Esophagus (tissue), 2 donors: ENCODE results near the gene LRPAP1. TPM values are rescaled to one million over a fixed set of nuclear protein-coding genes. Genes with fewer than 3 reads are reported as not detected.

Experiments
- H3K27ac ChIP-seq, 2 donors: one replicate each; pipeline ENCODE4 v1.5.1; 2013; ENCODE audit warnings: low read depth in 2 of 2, mild to moderate bottlenecking in 2 of 2, inconsistent platforms in 1 of 2, low read length in 1 of 2, moderate library complexity in 1 of 2
- H3K27me3 ChIP-seq, 2 donors: one replicate each; pipeline ENCODE4 v1.6.1; 2013; ENCODE audit warnings: low read length in 2 of 2, control low read depth in 1 of 2, mild to moderate bottlenecking in 1 of 2; ENCODE audit not compliant: insufficient read depth in 2 of 2, control insufficient read depth in 1 of 2
- H3K36me3 ChIP-seq, 2 donors: one replicate each; pipeline ENCODE4 v1.6.1; 2013; ENCODE audit warnings: low read length in 1 of 2; ENCODE audit not compliant: control insufficient read depth in 2 of 2, insufficient read depth in 2 of 2
- H3K4me1 ChIP-seq, 2 donors: one replicate each; pipeline ENCODE4 v1.6.1; 2013; ENCODE audit warnings: low read length in 1 of 2; ENCODE audit not compliant: control insufficient read depth in 2 of 2, insufficient read depth in 2 of 2
- H3K4me3 ChIP-seq, 2 donors: one replicate each; pipeline ENCODE4 v1.5.1; 2013; ENCODE audit warnings: low read length in 2 of 2, mild to moderate bottlenecking in 2 of 2, low read depth in 1 of 2, moderate library complexity in 1 of 2
- H3K9me3 ChIP-seq, 2 donors: one replicate each; pipeline ENCODE4 v1.6.1; 2013; ENCODE audit warnings: mild to moderate bottlenecking in 2 of 2, low read depth in 1 of 2, low read length in 1 of 2, moderate library complexity in 1 of 2; ENCODE audit not compliant: control insufficient read depth in 2 of 2, insufficient read depth in 1 of 2
- WGBS, 2 donors: extraction: QIAGEN DNeasy Blood & Tissue Kit; methylation state at CpG; one replicate each; pipeline ENCODE4 v1.1.7; 2013; 5-methylcytosine and 5-hydroxymethylcytosine counted together
- polyA plus RNA-seq, 2 donors: library from polyadenylated mRNA; stranded (reverse); fragments of 200-250 nt; gene quantifications; one replicate each; pipeline ENCODE4 v1.2.3, GENCODE V29; 2013
- donor health status: healthy with polysubstance abuse.
- donor health status: Bipolar disorder and iron deficiency.

Gene LRPAP1
- polyA plus RNA-seq, 2 donors: 18.0 to 87.0 TPM

GRCh38 chr4:3471886-3472285, 60.3 kb downstream of the LRPAP1 start:
- no peak overlapping the region for H3K27ac ChIP-seq
- no peaks in the 10 kb centered on the region for H3K27me3 ChIP-seq
- no peak overlapping the region for H3K4me3 ChIP-seq
- no peaks in the 10 kb centered on the region for H3K36me3 ChIP-seq
- 90 to 91% methylated on average over 15 of the region's 15 CpGs for WGBS, 2 donors
- peaks cover 0 to 15% of the 10 kb centered on the region in 2 donors for H3K9me3 ChIP-seq
- peaks cover 0 to 7% of the 10 kb centered on the region in 2 donors for H3K4me1 ChIP-seq

- H3K27me3 ChIP-seq: no peaks in the 10 kb centered on the region
- H3K4me1 ChIP-seq: peaks cover 0 to 7% of the 10 kb centered on the region in 2 donors
- 94 to 95% methylated on average over 23 of the region's 23 CpGs for WGBS, 2 donors
- peaks cover 0 to 15% of the 10 kb centered on the region in 2 donors for H3K9me3 ChIP-seq
- no peak overlapping the region for H3K4me3 ChIP-seq
- no peak overlapping the region for H3K27ac ChIP-seq
- no peaks in the 10 kb centered on the region for H3K36me3 ChIP-seq
These were observed 61.0 kb downstream of the LRPAP1 start for GRCh38 chr4:3471098-3471760.

GRCh38 chr4:3470244-3471097, 61.8 kb downstream of the LRPAP1 start:
- 50 to 51% methylated on average over 25 of the region's 25 CpGs for WGBS, 2 donors
- H3K4me1 ChIP-seq: peaks cover 0 to 7% of the 10 kb centered on the region in 2 donors
- H3K27me3 ChIP-seq: peaks cover 0 to 2% of the 10 kb centered on the region in 2 donors
- H3K9me3 ChIP-seq: peaks cover 0 to 15% of the 10 kb centered on the region in 2 donors
- no peaks in the 10 kb centered on the region for H3K36me3 ChIP-seq
- no peak overlapping the region for H3K27ac ChIP-seq
- no peak overlapping the region for H3K4me3 ChIP-seq

- WGBS, 2 donors: 77 to 80% methylated on average over 30 to 31 of the region's 31 CpGs
- peaks cover 0 to 7% of the 10 kb centered on the region in 2 donors for H3K4me1 ChIP-seq
- H3K27me3 ChIP-seq: peaks cover 0 to 3% of the 10 kb centered on the region in 2 donors
- peaks cover 0 to 15% of the 10 kb centered on the region in 2 donors for H3K9me3 ChIP-seq
- no peak overlapping the region for H3K4me3 ChIP-seq
- H3K36me3 ChIP-seq: no peaks in the 10 kb centered on the region
- H3K27ac ChIP-seq: no peak overlapping the region
These were observed 62.6 kb downstream of the LRPAP1 start for GRCh38 chr4:3469386-3470243.

- Histone ChIP-seq H3K36me3 (no peaks in the 10 kb centered on the region), H3K27ac (no peak overlapping the region), H3K4me1 (peaks cover 0 to 7% of the 10 kb centered on the region in 2 donors), H3K9me3 (peaks cover 0 to 15% of the 10 kb centered on the region in 2 donors), H3K4me3 (no peak overlapping the region), H3K27me3 (peaks cover 0 to 3% of the 10 kb centered on the region in 2 donors)
- WGBS, 2 donors: 93 to 98% methylated on average over 11 of the region's 11 CpGs
These were observed 63.4 kb downstream of the LRPAP1 start for GRCh38 chr4:3468804-3469203.

- Histone ChIP-seq H3K27me3 (peaks cover 0 to 3% of the 10 kb centered on the region in 2 donors), H3K9me3 (peaks cover 0 to 15% of the 10 kb centered on the region in 2 donors), H3K4me1 (peaks cover 0 to 4% of the 10 kb centered on the region in 2 donors), H3K27ac (no peak overlapping the region), H3K36me3 (no peaks in the 10 kb centered on the region), H3K4me3 (no peak overlapping the region)
- 93 to 96% methylated on average over 10 of the region's 10 CpGs for WGBS, 2 donors
These were observed 64.1 kb downstream of the LRPAP1 start for GRCh38 chr4:3468154-3468553.

- no peak overlapping the region for H3K4me3 ChIP-seq
- H3K36me3 ChIP-seq: no peaks in the 10 kb centered on the region
- H3K4me1 ChIP-seq: peaks cover 0 to 3% of the 10 kb centered on the region in 2 donors
- H3K27me3 ChIP-seq: peaks cover 0 to 7% of the 10 kb centered on the region in 2 donors
- peaks cover 0 to 15% of the 10 kb centered on the region in 2 donors for H3K9me3 ChIP-seq
- WGBS, 2 donors: 85 to 91% methylated on average over 15 of the region's 15 CpGs
- no peak overlapping the region for H3K27ac ChIP-seq
These were observed 64.6 kb downstream of the LRPAP1 start for GRCh38 chr4:3467601-3468031.

- Histone ChIP-seq H3K4me3 (no peak overlapping the region), H3K36me3 (no peaks in the 10 kb centered on the region), H3K27ac (no peak overlapping the region), H3K27me3 (peaks cover 0 to 7% of the 10 kb centered on the region in 2 donors), H3K9me3 (peaks cover 0 to 15% of the 10 kb centered on the region in 2 donors), H3K4me1 (peaks cover 0 to 3% of the 10 kb centered on the region in 2 donors)
- 81 to 86% methylated on average over 40 of the region's 40 CpGs for WGBS, 2 donors
These were observed 65.3 kb downstream of the LRPAP1 start for GRCh38 chr4:3466691-3467600.
